Stimulated activated CD8-positive, alpha-beta memory T cell treated with anti-CD3 and anti-CD28 coated beads, Interleukin-4, amount 100 ng/mL, for 48 hours (primary cell): ENCODE results near the gene HNRNPM.
"Not testable (repeated sequence)": the region's sequence is repeated elsewhere in the genome, so short reads cannot be mapped to it uniquely, and the experiment has no call there.

ENCODE experiments used
- DNase-seq: peaks from one replicate; pipeline ENCODE4 v3.0.0-alpha.2; 2020

HNRNPM gene

DNA sequence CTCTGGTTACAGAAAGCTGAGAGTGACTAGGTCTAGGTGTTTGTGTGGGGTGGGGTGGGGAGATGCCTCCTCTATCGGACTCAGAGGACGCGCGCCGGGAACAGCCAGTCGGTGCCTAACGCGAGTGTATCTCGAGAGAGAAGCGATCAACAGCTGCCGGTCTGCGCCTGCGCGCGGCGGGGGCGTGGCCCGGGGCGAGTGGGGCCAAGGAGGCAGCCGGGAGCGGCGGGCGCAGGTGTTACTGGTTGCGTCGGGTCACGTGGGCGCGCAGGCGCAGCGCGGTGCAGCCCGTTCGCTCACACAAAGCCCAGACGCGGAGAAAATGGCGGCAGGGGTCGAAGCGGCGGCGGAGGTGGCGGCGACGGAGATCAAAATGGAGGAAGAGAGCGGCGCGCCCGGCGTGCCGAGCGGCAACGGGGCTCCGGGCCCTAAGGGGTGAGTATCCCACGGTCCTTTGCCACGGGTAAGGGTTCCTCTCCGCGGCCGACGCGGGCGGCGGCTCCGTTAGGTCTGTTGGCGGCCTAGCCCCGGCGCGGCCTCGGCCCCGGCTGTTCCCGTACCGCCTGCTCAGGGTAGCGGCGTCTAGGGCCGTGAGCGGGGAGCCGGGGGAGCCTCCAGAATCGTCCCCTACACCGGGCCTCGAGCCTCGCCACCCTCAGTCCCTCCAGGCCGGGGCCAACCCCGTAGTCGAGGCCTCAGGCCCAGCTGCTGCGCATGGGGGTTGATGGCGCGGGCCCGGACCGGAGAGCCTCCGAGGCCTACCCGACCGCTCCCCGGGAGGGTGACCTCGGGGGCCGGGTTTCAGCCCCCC is at the start of gene HNRNPM:
Gene HNRNPM (plus strand): TSS at position 299 of the 811 bp plus-strand sequence. CDS start 24 bp downstream, at position 323.
- DNase-seq = peak; percentile 100

DNA sequence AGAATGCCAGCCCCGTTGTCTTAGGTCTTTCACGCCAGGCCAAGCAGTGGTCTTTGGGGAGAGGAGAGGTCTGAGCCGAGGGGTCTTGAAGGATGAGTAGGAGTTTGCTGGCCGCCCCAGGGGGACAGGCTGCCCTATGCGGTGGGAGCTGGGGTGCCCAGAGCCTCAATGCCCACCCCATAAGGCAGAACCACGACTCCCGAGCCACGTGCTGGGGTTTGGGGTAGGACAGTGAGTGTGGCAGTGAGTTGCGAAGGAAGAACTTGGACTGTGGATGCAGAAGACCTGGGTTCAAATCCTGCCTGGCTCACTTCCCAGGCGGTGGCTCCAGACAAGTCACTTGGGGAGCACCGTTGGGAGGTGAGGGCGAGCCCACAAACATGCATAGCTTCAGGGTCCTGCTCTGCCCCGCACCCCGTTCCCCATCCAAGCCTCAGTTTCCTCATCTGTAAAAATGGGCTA is 49.1 kb upstream of the HNRNPM start:
- DNase-seq = no peak

DNA sequence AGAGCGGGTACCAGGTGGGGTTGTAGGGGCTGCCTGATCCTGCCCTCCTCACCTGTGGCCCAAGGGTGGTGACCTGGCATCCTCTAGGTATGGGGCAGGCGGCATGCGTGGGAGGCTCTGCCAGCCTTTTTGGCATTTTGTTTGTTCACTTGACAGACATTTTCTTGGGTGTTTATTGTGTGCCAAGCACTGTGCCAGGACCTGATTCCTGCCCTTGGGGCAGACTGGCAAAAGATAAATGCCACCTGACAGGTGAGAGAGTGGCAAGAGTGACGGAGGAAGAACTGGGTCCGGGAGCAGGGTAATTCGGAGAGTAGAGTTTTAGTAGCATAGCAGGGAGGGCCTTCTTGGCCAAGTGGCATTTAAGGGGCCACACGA is 48.6 kb upstream of the HNRNPM start:
- DNase-seq = no peak

DNA sequence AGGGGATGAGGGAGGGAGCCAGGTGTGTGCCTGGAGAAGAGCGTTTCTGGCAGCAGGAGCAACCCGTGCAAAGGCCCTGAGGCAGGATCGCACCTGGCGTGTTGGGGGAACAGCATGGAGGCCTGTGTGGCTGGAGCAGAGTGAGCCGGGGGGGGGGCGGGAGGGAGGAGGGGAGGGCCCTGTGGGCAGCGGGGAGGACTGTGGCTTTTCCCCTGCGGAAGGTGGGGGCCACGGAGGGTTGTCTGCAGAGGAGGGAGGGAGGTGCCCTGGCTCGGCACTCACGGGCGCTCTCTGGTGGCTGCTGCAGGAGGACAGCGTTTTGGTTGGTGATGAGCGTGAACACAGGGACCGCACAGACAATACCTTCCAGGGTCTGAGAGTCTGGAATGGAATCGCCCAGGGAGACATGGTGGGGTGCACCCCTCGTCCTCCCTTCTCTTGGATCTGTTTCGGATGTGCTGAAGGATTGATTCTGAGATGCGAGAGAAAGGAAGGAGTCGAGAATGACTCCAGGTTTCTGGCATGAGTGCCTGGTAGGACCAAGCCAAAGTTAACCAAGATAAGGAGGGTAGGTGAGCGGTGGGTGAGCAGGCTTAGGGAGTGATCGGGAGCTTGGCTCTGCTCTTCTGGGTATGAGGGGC is 48.1 kb upstream of the HNRNPM start:
- peak; percentile 84 for DNase-seq

GRCh38 chr19:8397271-8397670 is 47.5 kb upstream of the HNRNPM start:
- DNase-seq = no peak

DNA sequence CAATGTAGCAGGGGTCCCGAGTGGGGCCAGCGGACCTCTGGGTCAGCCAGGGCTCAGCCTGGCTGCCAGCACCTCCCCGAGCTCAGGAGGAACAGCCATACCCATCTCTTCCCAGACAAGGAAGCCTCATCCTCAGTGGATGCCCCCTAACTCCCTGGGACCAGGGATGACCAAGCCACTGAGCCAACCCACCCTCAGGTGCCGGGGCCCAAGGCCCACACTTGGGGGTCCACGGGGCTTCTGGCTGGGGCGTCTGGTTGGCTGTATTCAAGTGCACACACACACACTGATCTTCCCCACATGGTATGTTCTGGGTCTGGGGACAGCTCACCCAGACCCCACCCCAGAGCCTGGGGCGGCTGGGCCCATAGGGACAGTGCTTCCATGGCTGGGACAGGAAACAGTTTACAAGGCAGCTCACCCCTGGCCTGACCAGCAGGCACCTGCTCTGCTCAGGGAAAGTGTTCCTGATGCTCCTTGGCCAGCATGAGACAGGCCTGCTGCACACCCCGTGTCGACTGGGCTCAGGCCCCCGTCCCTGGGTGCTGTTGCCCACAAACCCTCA is 46.9 kb upstream of the HNRNPM start:
- DNase-seq = no peak

GRCh38 chr19:8398311-8398771 is 46.4 kb upstream of the HNRNPM start:
- no peak for DNase-seq

DNA sequence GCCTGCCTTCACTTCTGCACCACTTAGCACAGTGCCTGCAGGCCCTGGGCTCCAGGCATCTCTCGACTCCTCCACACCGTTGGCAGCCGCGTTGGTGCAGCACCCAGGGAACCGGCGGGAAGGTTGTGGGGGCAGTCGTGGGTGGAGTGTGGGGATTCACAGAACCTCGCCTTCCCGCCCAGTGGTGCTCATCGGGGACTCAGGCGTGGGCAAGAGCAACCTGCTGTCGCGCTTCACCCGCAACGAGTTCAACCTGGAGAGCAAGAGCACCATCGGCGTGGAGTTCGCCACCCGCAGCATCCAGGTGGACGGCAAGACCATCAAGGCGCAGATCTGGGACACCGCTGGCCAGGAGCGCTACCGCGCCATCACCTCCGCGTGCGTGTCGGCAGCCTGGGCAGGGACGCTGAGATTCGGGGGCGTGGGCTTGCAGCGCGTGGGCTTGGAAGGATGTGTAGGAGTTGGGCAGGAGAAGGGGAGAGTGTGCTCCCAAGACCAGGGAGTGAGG is 45.0 kb upstream of the HNRNPM start:
- DNase-seq = no peak

DNA sequence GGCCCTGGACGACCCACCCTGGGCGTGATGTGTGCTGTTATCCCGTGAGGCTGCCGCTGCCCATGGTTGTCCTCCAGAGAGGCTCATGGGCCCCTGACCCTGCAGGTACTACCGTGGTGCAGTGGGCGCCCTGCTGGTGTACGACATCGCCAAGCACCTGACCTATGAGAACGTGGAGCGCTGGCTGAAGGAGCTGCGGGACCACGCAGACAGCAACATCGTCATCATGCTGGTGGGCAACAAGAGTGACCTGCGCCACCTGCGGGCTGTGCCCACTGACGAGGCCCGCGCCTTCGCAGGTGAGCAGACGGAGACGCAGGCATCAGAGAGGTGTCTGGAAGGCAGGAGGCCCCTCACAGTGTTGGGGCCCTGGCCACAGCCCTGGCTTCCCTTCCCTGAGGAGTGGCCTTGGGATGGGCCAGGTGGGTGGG is 42.8 kb upstream of the HNRNPM start:
- DNase-seq = no peak

DNA sequence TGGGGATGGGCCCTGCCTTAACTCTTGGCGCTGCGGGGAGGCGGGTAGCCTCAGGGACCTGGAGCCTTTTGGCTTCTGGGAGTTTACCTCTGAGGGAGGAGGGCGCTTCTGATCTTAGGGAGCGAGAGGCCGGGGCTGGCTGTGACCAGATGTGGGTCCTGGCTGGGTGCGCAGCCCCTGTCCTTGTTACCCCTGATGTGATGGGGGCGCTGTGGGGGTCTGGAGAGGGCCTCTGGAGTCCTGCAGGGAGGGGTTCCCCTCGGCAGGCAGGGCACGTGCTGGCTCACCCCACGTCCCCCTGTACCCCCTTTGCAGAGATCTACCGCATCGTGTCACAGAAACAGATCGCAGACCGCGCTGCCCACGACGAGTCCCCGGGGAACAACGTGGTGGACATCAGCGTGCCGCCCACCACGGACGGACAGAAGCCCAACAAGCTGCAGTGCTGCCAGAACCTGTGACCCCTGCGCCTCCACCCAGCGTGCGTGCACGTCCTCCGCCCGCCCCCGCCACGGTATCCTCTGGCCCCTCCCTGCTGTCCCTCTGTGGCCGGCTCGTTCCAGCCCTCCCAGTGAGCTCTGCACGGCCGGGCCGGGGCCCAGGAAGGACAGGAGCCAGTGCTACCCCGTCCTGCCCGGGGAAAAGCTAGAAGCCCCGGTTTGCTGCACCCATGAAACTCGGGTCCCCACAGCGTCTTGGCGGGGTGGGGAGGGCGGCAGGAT is 41.5 kb upstream of the HNRNPM start:
- no peak for DNase-seq

GRCh38 chr19:8403820-8404109 is 41.0 kb upstream of the HNRNPM start:
- no peak for DNase-seq

GRCh38 chr19:8404391-8405151 is 40.2 kb upstream of the HNRNPM start:
- no peak for DNase-seq

DNA sequence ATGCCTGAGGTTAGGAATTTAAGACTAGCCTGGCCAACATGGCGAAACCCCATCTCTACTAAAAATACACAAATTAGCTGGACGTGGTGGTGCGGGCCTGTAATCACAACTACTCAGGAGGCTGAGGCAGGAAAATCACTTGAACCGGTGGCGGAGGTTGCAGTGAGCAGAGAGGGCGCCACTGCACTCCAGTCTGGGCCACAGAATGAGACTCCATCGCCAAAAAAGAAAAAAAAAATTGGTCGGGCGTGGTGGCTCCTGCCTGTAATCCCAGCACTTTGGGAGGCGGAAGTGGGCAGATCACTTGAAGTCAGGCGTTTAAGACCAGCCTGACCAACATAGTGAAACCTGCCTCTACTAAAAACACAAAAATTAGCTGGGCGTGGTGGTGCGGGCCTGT is 34.1 kb upstream of the HNRNPM start:
- DNase-seq = not testable (repeated sequence)

- peak; percentile 96 for DNase-seq
These were observed 31.8 kb upstream of the HNRNPM start, which contains the start of gene MARCHF2 for GRCh38 chr19:8412783-8413628. Gene MARCHF2 (plus strand): TSS chr19:8413305. CDS start chr19:8421841, 8,536 bp downstream.

DNA sequence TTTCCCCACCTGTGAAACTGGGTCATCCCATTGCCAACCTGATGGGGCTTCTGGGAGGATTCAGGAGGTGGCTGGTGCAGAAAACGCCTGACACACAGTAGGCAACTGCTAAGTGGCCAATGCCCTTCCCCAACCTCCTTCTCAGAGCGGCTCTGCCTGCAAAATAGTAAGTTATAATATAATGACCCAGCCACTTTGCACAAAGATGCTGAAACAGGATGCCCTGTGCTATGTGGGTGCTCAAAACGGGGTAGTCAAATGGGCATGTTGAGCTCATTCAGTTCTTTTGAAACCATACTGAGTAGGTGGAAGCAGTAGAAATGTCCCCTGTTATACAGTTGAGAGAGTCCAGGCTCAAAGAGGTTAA is 31.2 kb upstream of the HNRNPM start:
- DNase-seq = no peak

DNA sequence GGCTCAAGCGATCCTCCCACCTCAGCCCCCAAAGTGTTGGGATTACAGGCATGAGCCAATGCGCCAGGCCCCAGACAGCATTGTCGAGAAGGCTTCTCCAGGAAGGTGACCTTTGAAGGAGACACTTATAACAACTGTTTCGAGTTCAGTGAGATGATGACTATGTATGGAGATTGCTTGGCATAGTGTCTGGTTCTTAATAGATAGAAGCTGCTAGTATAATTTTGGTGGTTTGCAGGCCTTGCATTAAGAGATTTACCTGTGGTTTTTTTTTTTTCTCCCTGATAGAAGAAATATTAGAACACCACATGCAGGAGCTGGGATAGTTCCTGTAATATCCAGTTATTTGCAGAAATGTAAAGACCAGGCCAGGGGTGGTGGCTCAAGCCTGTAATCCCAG is 28.0 kb upstream of the HNRNPM start:
- DNase-seq = no peak

- DNase-seq = no peak
These were observed 23.0 kb upstream of the HNRNPM start for GRCh38 chr19:8421484-8422461.

DNA sequence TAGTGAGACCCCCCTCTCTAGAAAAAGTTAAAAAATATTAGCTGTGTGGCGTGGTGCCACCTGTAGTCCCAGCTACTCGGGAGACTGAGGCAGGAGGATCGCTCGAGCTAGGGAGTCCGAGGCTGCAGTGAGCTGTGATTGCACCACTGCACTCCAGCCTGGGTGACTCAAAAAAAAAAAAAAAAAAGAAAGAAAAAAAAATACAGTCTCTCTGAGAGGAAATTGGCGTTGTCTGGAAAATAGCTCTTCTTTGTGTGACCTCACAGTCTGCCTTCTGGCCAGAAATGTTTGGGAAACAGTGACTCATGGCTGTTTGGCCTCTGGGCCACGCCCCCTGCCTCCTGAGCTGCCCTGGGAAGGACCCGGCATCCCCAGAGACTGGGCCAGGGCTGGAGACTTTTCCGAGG is 21.0 kb upstream of the HNRNPM start:
- no peak for DNase-seq

DNA sequence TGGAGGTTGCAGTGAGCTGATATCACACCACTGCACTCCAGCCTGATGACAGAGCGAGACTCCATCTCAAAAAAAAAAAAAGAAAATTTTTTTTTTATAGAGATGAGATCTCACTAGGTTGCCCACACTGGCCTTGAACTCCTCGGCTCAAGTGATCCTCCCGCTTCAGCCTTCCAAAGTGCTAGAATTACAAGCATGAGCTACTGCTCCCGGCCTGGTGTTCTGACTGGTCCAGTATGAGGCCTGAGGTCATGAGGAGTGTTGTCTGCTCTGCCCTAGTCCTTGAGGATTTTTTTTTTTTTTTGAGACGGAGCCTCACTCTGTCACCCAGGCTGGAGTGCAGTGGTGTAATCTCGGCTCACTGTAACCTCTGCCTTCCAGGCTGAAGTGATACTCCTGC is 19.4 kb upstream of the HNRNPM start:
- DNase-seq = not testable (repeated sequence)

DNA sequence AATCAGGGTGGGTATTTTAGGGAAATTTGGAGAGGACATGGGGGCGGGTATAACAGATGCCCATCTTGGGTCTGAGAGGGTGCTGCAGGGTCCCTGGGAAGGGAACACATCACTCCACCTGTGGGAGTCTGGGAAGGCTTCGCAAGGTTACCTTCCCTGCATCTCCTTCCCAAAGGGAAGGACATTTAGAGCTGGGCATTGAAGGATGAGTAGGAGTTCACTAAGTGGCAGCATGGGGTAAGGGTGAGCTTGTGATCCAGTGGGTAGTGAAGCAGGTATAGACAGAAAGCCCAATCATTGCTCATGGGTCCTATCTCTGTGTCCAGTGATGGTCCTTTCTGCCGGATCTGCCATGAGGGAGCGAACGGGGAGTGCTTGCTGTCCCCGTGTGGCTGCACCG is 18.5 kb upstream of the HNRNPM start:
- DNase-seq = no peak
